Brain microvascular endothelial cell (primary cell): Measurements from ENCODE around the gene EME2.

Experiments
- DNase-seq: peaks from one replicate; pipeline ENCODE4 v3.0.0-alpha.2; 2020
- H3K27ac ChIP-seq: fragments of 250-450 bp; sonication (Bioruptor Pico); 2 replicates; pipeline ENCODE4 v1.5.1; 2020; ENCODE audit warnings: mild to moderate bottlenecking, moderate library complexity
- H3K27me3 ChIP-seq: fragments of 250-450 bp; sonication (Bioruptor Pico); replicated peaks from 2 replicates; pipeline ENCODE4 v1.5.1; 2020; ENCODE audit warnings: mild to moderate bottlenecking
- H3K36me3 ChIP-seq: fragments of 250-450 bp; sonication (Bioruptor Pico); replicated peaks from 2 replicates; pipeline ENCODE4 v1.5.1; 2020; ENCODE audit warnings: mild to moderate bottlenecking
- H3K4me3 ChIP-seq: 2 replicates; pipeline ENCODE4 v1.5.1; 2011; ENCODE audit warnings: low read depth, mild to moderate bottlenecking, control low read depth, low read length, moderate library complexity
- CTCF ChIP-seq: IDR thresholded peaks from 2 replicates; pipeline ENCODE4 v1.5.1; 2011; ENCODE audit warnings: low read depth, mild to moderate bottlenecking, moderate library complexity, low read length, control low read depth, inconsistent platforms; ENCODE audit errors: missing control alignments
- in situ Hi-C: cut with HindIII; loops from 2 replicates; pipeline ENCODE4 v1.10.0; 2017; ENCODE audit warnings: low sequenced_read_pairs, low pct_ligation_motif_present

The EME2 gene

GRCh38 chr16:1757714-1758461 lies 14.7 kb upstream of the EME2 start:
- TF ChIP-seq CTCF, result no peak
- H3K36me3 ChIP-seq, result peaks cover 59% of the 10 kb centered on the region
- in situ Hi-C loops, result no loop called here

GRCh38 chr16:1758923-1759322 lies 13.7 kb upstream of the EME2 start:
- in situ Hi-C loops, result no loop called here
- Histone ChIP-seq H3K36me3 (peaks cover 67% of the 10 kb centered on the region), H3K4me3 (no peak overlapping the region), H3K27me3 (no peaks in the 10 kb centered on the region), H3K27ac (no peak overlapping the region)
- no peak for TF ChIP-seq CTCF
- DNase-seq, result no peak

More at GRCh38 chr16:1757714-1758461, 14.7 kb upstream of the EME2 start:
- no peak for DNase-seq
- no peak overlapping the region for H3K27ac ChIP-seq
- no peak overlapping the region for H3K4me3 ChIP-seq
- H3K27me3 ChIP-seq, result no peaks in the 10 kb centered on the region

- no peak for TF ChIP-seq CTCF
- H3K27ac ChIP-seq, result no peak overlapping the region
- H3K4me3 ChIP-seq, result no peak overlapping the region
- in situ Hi-C loops, result no loop called here
- H3K27me3 ChIP-seq, result no peaks in the 10 kb centered on the region
- H3K36me3 ChIP-seq, result peaks cover 68% of the 10 kb centered on the region
- no peak for DNase-seq
Measured at GRCh38 chr16:1759511-1759910, 13.1 kb upstream of the EME2 start.

DNA sequence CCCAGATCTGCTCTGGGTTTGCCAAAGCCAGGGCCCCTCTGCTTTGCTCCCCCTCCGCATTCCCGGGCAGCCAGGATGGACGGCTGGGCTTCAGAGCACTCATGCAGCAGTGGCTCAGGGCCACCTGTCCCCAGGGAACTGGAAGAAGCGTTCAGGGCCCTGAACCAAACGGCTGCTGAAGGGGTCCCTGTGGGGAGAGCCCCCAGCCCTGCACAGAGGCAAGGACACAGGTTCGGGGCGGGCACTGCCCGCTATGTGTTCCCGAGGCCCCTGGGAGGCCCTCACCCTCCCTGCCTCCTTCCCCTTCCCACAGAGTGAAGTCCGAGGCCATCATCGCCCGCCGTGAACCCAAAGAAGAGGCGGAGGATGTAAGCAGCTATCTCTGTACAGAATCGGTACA lies 11.7 kb upstream of the EME2 start:
- no peak for DNase-seq
- Histone ChIP-seq H3K36me3 (peaks cover 71% of the 10 kb centered on the region), H3K27ac (no peak overlapping the region), H3K27me3 (no peaks in the 10 kb centered on the region), H3K4me3 (no peak overlapping the region)
- no peak for TF ChIP-seq CTCF
- in situ Hi-C loops, result no loop called here

DNA sequence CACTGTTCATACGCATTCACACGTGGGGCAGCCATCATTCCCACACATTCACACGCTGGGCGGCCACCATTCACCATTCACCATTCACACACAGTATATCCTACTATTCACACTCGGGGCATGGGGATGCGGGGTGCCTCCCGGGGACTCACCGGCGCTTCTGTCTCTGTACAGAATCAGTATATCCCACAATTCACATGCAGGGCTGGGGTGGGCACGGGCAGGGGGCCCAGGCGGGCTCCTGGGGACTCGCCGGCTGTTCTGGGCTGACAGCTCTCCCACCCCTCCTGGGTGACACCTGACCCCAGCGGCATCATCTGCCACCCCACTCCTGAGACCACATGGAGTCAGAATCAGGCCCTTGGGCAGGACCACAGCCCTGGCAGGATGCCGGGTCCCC lies 10.9 kb upstream of the EME2 start:
- in situ Hi-C loops, result no loop called here
- no peak for DNase-seq
- Histone ChIP-seq H3K27ac (no peak overlapping the region), H3K36me3 (peaks cover 77% of the 10 kb centered on the region), H3K4me3 (no peak overlapping the region), H3K27me3 (no peaks in the 10 kb centered on the region)
- no peak for TF ChIP-seq CTCF
